Measurements from ENCODE around the gene TXNIP. TPM values are rescaled to one million over a fixed set of nuclear protein-coding genes. Genes with fewer than 3 reads are reported as not detected.

The TXNIP gene
- total RNA-seq, 4 donors from 2014 or later: 3,407 to 4,253 (median 3,725) TPM

GRCh38 chr1:145963265-145964019 is 32.9 kb downstream of the TXNIP start:
- no peak for TF ChIP-seq CTCF (IDR thresholded peaks at IDR 0.05; ENCODE audit: low read depth)

GRCh38 chr1:145962157-145963102 is 33.9 kb downstream of the TXNIP start:
- TF ChIP-seq CTCF (IDR thresholded peaks at IDR 0.05; ENCODE audit: low read depth): no peak

- no peak for TF ChIP-seq CTCF (IDR thresholded peaks at IDR 0.05; ENCODE audit: low read depth)
These were observed 34.8 kb downstream of the TXNIP start for GRCh38 chr1:145961425-145962156.

- TF ChIP-seq CTCF (IDR thresholded peaks at IDR 0.05; ENCODE audit: low read depth): no peak
These were observed 35.3 kb downstream of the TXNIP start for GRCh38 chr1:145961109-145961424.

GRCh38 chr1:145960468-145961108 is 35.8 kb downstream of the TXNIP start:
- no peak for TF ChIP-seq CTCF (IDR thresholded peaks at IDR 0.05; ENCODE audit: low read depth)

GRCh38 chr1:145959957-145960467 is 36.4 kb downstream of the TXNIP start:
- no peak for TF ChIP-seq CTCF (IDR thresholded peaks at IDR 0.05; ENCODE audit: low read depth)
